Stimulated activated CD4-positive, alpha-beta T cell treated with anti-CD3 and anti-CD28 coated beads, TNF-alpha, amount 100 ng/mL, for 24 hours (primary cell): ENCODE measurements around the gene TNS1.

Experiments
- DNase-seq, 3 experiments: peaks; one replicate each; pipeline ENCODE4 v3.0.0-alpha.2; 2020; ENCODE audit warnings: low read depth in 3 of 3

TNS1 gene

GRCh38 chr2:217873371-217873770 lies 129.4 kb downstream of the TNS1 start:
- no peak for DNase-seq

GRCh38 chr2:217872319-217872718 lies 130.5 kb downstream of the TNS1 start:
- no peak for DNase-seq

GRCh38 chr2:217870528-217871011 lies 132.2 kb downstream of the TNS1 start:
- DNase-seq, result no peak

GRCh38 chr2:217868911-217869334 lies 133.9 kb downstream of the TNS1 start:
- DNase-seq, result no peak

DNA sequence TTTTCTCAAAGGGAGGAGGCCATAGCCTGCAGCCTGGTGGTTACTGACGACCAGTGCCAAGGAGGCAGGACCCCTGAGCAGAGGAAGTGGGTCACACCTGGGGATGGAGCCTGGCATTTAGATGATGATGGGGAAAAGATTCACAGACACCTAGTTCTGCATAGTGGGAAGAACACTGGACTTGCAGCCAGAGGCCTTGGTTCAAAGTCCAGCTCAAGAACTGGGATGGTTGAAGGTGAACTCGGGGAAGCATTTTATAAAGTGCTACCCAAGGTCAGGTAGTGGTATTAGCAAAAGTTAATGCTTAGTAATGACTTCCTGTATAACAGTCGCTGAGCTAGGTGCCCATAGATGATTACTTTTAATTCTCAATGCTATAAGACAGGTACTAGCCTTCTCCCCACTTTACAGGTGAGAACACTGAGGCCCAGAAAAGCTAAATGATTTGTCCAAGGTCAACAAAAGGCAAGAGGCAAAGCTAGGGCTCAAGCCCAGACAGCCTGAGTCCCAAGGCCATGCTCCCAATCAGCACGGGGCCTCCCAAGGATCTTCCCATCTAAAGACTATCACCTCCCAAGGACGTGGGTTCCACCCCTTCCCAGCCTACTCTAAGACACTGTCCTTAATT lies 134.4 kb downstream of the TNS1 start:
- no peak for DNase-seq

DNA sequence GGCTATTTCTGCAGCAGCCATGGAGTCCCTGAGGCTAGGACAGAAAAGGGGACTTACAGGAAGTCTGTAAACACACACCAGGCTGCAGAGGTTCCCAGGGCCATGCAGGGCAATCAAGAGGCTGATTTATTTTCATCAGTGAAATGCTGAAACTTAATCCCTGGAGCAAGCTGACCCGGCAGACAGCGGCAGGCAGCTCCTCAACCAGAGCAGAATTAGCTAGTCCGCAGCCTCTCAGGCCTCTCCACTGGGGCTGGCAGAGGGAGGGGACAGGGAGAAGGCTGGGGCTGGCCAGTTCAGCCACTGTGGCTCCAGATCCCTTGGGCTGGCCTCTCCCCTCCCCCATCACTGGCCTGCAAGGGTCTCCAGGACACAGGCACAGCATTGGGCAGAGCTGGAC lies 136.3 kb downstream of the TNS1 start:
- DNase-seq, result no peak

DNA sequence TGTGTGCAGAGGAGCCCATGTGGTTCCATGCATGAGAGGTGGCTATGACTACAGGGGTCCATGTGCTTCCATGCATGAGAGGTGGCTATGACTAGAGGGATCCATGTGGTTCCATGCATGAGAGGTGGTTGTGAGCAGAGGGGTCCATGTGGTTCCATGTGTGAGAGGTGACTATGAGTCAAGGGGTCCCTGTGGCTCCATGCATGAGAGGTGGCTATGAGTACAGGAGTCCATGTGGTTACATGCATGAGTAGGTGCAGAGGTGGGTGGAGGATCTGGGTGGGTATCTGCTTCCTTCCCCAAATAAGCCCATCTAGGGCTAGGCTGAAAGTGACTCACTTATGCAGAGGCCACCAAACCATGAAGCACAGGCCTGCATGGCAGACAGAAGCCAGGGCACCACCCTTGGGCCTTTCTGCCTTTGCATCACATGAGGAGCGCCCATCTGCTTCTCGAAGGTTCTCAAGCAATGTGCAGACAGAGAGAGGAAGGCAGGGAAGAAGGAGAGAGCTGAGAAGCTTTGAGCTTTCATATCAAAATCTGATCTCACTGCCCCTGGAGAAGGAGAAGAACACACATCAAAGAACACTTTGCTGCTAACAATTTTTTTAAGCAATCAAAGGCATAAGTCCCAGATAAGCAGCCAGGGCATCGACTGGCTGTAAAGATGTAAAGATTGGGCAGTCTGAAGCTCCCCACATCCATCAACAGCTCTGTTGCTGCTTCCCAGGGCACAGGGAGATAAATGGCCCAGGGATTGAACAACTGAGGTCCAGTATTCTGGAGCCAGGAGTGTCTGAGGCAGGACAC lies 137.6 kb downstream of the TNS1 start:
- DNase-seq, result no peak

- DNase-seq, result no peak
These were observed 138.9 kb downstream of the TNS1 start for GRCh38 chr2:217863883-217864282.

- DNase-seq, result no peak
These were observed 141.4 kb downstream of the TNS1 start for GRCh38 chr2:217861334-217861877.

DNA sequence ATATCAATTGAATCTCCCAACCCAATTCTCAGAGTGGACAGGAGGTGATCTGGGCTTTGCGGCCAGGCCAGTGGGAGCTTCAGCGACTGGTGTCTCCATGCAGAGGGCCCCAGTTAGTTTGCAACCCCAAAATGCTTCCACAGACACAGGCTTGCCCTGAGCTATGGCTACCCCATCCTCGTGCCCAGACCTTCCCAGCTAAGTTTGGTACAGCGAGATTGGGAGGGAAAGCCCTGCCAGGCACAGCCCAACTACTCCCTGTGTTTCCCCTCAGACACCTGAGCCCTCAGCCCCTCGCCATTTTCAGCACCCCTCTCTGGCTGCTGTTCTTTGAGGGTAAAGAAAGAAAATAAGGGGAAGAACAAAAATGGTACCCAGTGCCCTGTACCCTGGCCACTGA lies 142.9 kb downstream of the TNS1 start:
- DNase-seq, result no peak

GRCh38 chr2:217858519-217859491 lies 144.0 kb downstream of the TNS1 start:
- DNase-seq, result no peak

GRCh38 chr2:217857624-217858506 lies 144.9 kb downstream of the TNS1 start:
- no peak for DNase-seq

GRCh38 chr2:217856871-217857270 lies 145.9 kb downstream of the TNS1 start:
- DNase-seq, result no peak

GRCh38 chr2:217856159-217856558 lies 146.6 kb downstream of the TNS1 start:
- DNase-seq, result no peak

- no peak for DNase-seq
These were observed 147.9 kb downstream of the TNS1 start for GRCh38 chr2:217854684-217855420.

- no peak for DNase-seq
These were observed 148.8 kb downstream of the TNS1 start for GRCh38 chr2:217853961-217854360.

- no peak for DNase-seq
These were observed 149.4 kb downstream of the TNS1 start for GRCh38 chr2:217853301-217853881.

GRCh38 chr2:217852555-217853211 lies 150.1 kb downstream of the TNS1 start:
- no peak for DNase-seq
